HepG2 (cell line): ENCODE data around the gene NT5C. TPM values are rescaled to one million over a fixed set of nuclear protein-coding genes. Genes with fewer than 3 reads are reported as not detected.

Source experiments
- ASH2L ChIP-seq: fragments of 300-600, 200-600 bp; sonication (generic); IDR thresholded peaks from 2 replicates; pipeline ENCODE4 v1.7.0; 2017; ENCODE audit warnings: low read depth, mild to moderate bottlenecking, moderate library complexity, mixed read lengths, low read length; ENCODE audit not compliant: insufficient read length
- ATF7-NPFF ChIP-seq: sonication (generic); formaldehyde crosslinking; IDR thresholded peaks from 2 replicates; pipeline ENCODE4 v1.8.1; 2023; ENCODE audit warnings: mild to moderate bottlenecking, low read depth, missing genetic modification reagents, moderate library complexity
- DNMT3B ChIP-seq: conservative IDR thresholded peaks from 2 replicates; pipeline ENCODE4 v1.6.1; 2016; ENCODE audit warnings: missing biosample characterization, control low read depth
- EZH2 ChIP-seq: conservative IDR thresholded peaks from 2 replicates; pipeline ENCODE4 v1.6.1; 2012; ENCODE audit warnings: mild to moderate bottlenecking, low read depth, low read length, moderate library complexity
- FOSL2 ChIP-seq: sonication (generic); formaldehyde crosslinking; IDR thresholded peaks from 2 replicates; pipeline ENCODE4 v1.4.0; 2020; ENCODE audit warnings: missing genetic modification reagents
- GABPB1 ChIP-seq: IDR thresholded peaks from 2 replicates; pipeline ENCODE4 v1.6.1; 2016; ENCODE audit warnings: mild to moderate bottlenecking, missing genetic modification reagents, moderate library complexity, missing compliant biosample characterization
- GATAD2A ChIP-seq: IDR thresholded peaks from 2 replicates; pipeline ENCODE4 v1.6.1; 2016
- MIER2 ChIP-seq: IDR thresholded peaks from 2 replicates; pipeline ENCODE4 v1.6.1; 2016; ENCODE audit warnings: missing biosample characterization, missing genetic modification reagents
- PHF5A ChIP-seq: IDR thresholded peaks from one replicate; pipeline ENCODE4 v1.6.1; 2018; ENCODE audit warnings: low read depth, missing genetic modification reagents; ENCODE audit not compliant: unreplicated experiment
- REXO4 ChIP-seq: sonication (generic); formaldehyde crosslinking; IDR thresholded peaks from 2 replicates; pipeline ENCODE4 v1.8.0; 2022; ENCODE audit warnings: missing genetic modification reagents, mild to moderate bottlenecking, borderline replicate concordance
- SATB2 ChIP-seq: sonication (generic); formaldehyde crosslinking; IDR thresholded peaks from 2 replicates; pipeline ENCODE4 v1.5.0; 2020; ENCODE audit warnings: missing genetic modification reagents
- SIX1 ChIP-seq: sonication (generic); formaldehyde crosslinking; IDR thresholded peaks from 2 replicates; pipeline ENCODE4 v1.4.0; 2020; ENCODE audit warnings: missing genetic modification reagents, borderline replicate concordance
- TEAD2 ChIP-seq: sonication (generic); formaldehyde crosslinking; IDR thresholded peaks from 2 replicates; pipeline ENCODE4 v1.9.0; 2021; ENCODE audit warnings: missing genetic modification reagents
- THAP11 ChIP-seq: IDR thresholded peaks from 2 replicates; pipeline ENCODE4 v1.6.1; 2016; ENCODE audit warnings: missing biosample characterization, missing genetic modification reagents
- ZBTB38 ChIP-seq: sonication (generic); formaldehyde crosslinking; IDR thresholded peaks from 2 replicates; pipeline ENCODE4 v1.5.1; 2020; ENCODE audit warnings: mild to moderate bottlenecking, missing genetic modification reagents
- ZBTB40 ChIP-seq, 2 experiments: fragments of 450-650 bp in 1 of 2; sonication (generic) in 1 of 2; formaldehyde crosslinking in 1 of 2; IDR thresholded peaks; 2 replicates each; pipeline versions ENCODE4 v1.6.1 to v1.8.0; 2016 to 2022; ENCODE audit warnings: antibody characterized with exemption in 1 of 2, mild to moderate bottlenecking in 1 of 2, missing genetic modification reagents in 1 of 2
- ZBTB46 ChIP-seq: sonication (generic); formaldehyde crosslinking; IDR thresholded peaks from 2 replicates; pipeline ENCODE4 v1.4.0; 2020; ENCODE audit warnings: mild to moderate bottlenecking, missing genetic modification reagents, borderline replicate concordance
- ZFP36 ChIP-seq: fragments of 150-350 bp; IDR thresholded peaks from 2 replicates; pipeline ENCODE4 v1.6.1; 2018; ENCODE audit warnings: borderline replicate concordance, low read length, low read depth; ENCODE audit not compliant: partially characterized antibody
- ZNF232 ChIP-seq: sonication (generic); formaldehyde crosslinking; IDR thresholded peaks from 2 replicates; pipeline ENCODE4 v1.4.0; 2020; ENCODE audit warnings: missing genetic modification reagents, borderline replicate concordance
- ZNF543 ChIP-seq: sonication (generic); formaldehyde crosslinking; IDR thresholded peaks from 2 replicates; pipeline ENCODE4 v1.4.0; 2020; ENCODE audit warnings: mild to moderate bottlenecking, missing genetic modification reagents
- ZNF552 ChIP-seq: sonication (generic); formaldehyde crosslinking; IDR thresholded peaks from 2 replicates; pipeline ENCODE4 v1.9.0; 2022; ENCODE audit warnings: missing genetic modification reagents, mild to moderate bottlenecking, borderline replicate concordance
- polyA plus RNA-seq, 8 experiments: library from polyadenylated mRNA; depleted of rRNA in 3 of 8; stranded (reverse) in 7 of 8; unstranded in 1 of 8; fragments of >200 nt; fragmentation: Illumina TruSeq in 4 of 8; extraction: Trizol in 4 of 8; gene quantifications; 2 replicates each; pipeline versions ENCODE4 v1.2.1 to v1.2.3, GENCODE V29; 2011 to 2016; ENCODE audit warnings: low read depth in 4 of 8, missing spikeins in 1 of 8, mixed read lengths in 1 of 8; ENCODE audit not compliant: insufficient read depth in 1 of 8
- total RNA-seq, 5 experiments: library from RNA; depleted of rRNA; stranded (reverse); fragments of >200 nt; fragmentation: Illumina TruSeq; extraction: Trizol; gene quantifications; 2 replicates each; pipeline ENCODE4 v1.2.3, GENCODE V29; 2016; ENCODE audit warnings: low read depth in 1 of 5

The NT5C gene
- total and polyA plus RNA-seq, 2 of the 13 experiments (the other 11 are each of a cell fraction or from before 2014, with no cell fraction given), result 42.8 to 48.6 TPM

GRCh38 chr17:75096082-75096625 lies 35.4 kb downstream of the NT5C start (continued):
- TF ChIP-seq ZBTB40 (IDR thresholded peaks at IDR 0.05) (no peak), ZBTB40 (CRISPR knock-in tag; IDR thresholded peaks at IDR 0.05) (no peak), FOSL2 (CRISPR knock-in tag) (peak; percentile 87), TEAD2 (CRISPR knock-in tag) (no peak), ATF7-NPFF (CRISPR knock-in tag) (no peak), ZNF543 (CRISPR knock-in tag) (no peak), ZNF552 (CRISPR knock-in tag) (no peak), ASH2L (no peak), SATB2 (CRISPR knock-in tag) (no peak), PHF5A (CRISPR knock-in tag) (no peak), GATAD2A (peak; percentile 72), SIX1 (CRISPR knock-in tag) (no peak), MIER2 (CRISPR knock-in tag) (peak; percentile 64; the same call in 1 of the 2 replicates), ZBTB38 (CRISPR knock-in tag) (peak; percentile 40; the same call in 1 of the 2 replicates), REXO4 (no peak), EZH2 (no peak), ZBTB46 (CRISPR knock-in tag) (no peak), GABPB1 (CRISPR knock-in tag) (peak; percentile 62), THAP11 (CRISPR knock-in tag) (peak; percentile 55), ZNF232 (CRISPR knock-in tag) (no peak), ZFP36 (no peak), DNMT3B (0 out of 2 replicates have a peak, but pooled peaks have one; percentile 22)
